PC-3 (cell line): ENCODE measurements around the gene TLE5. TPM values are rescaled to one million over a fixed set of nuclear protein-coding genes. Genes with fewer than 3 reads are reported as not detected.

Experiments
- ATAC-seq: fragments of 200-7000 bp; cut with Tn5 transposase; 2 replicates; pipeline ENCODE4 v1.9.1; 2020; ENCODE audit warnings: mild to moderate bottlenecking, moderate library complexity
- BruUV-seq: library from RNA; stranded (reverse); fragments of 400-500 nt; replicated peaks from 2 replicates; lab custom pipeline; 2021; lab: Mats Ljungman, UMichigan
- CTCF ChIA-PET: fragments of 300-600 bp; sonication (Branson Sonifier 250); formaldehyde crosslinking; loops from one replicate; lab custom pipeline; 2022; ENCODE audit warnings: antibody characterized with exemption; lab: Charles Lee
- POLR2A ChIA-PET: fragments of 300-600 bp; sonication (Branson Sonifier 250); formaldehyde crosslinking; loops from one replicate; lab custom pipeline; 2022; ENCODE audit warnings: antibody characterized with exemption; ENCODE audit not compliant: unreplicated experiment; lab: Charles Lee
- DNase-seq: peaks from one replicate; pipeline ENCODE4 v3.0.0-alpha.2; 2015
- H2AFZ ChIP-seq: fragments of 300-600 bp; sonication (generic); 2 replicates; pipeline ENCODE4 v1.6.0; 2016; ENCODE audit warnings: antibody characterized with exemption, low read length
- H3F3A ChIP-seq: fragments of 300-600 bp; sonication (generic); one replicate; pipeline ENCODE4 v1.6.0; 2017; ENCODE audit warnings: antibody characterized with exemption, low read length, control low read depth, mild to moderate bottlenecking; ENCODE audit not compliant: unreplicated experiment
- H3K27ac ChIP-seq: fragments of 300-600 bp; sonication (generic); 2 replicates; pipeline ENCODE4 v1.5.1; 2016; ENCODE audit warnings: mild to moderate bottlenecking, low read length
- H3K27me3 ChIP-seq: fragments of 300-600 bp; sonication (generic); 2 replicates; pipeline ENCODE4 v1.6.1; 2016; ENCODE audit warnings: low read length, mixed read lengths
- H3K36me3 ChIP-seq: fragments of 300-600 bp; sonication (generic); 2 replicates; pipeline ENCODE4 v1.6.1; 2016; ENCODE audit warnings: low read depth, mixed run types, low read length, mixed read lengths
- H3K4me1 ChIP-seq: fragments of 300-600 bp; sonication (generic); 2 replicates; pipeline ENCODE4 v1.5.1; 2016; ENCODE audit warnings: low read length; ENCODE audit not compliant: insufficient read depth
- H3K4me2 ChIP-seq: fragments of 300-600 bp; sonication (generic); 2 replicates; pipeline ENCODE4 v1.6.0; 2016; ENCODE audit warnings: low read length
- H3K4me3 ChIP-seq: fragments of 300-600 bp; sonication (generic); 2 replicates; pipeline ENCODE4 v1.5.1; 2016; ENCODE audit warnings: mild to moderate bottlenecking, low read length, mixed read lengths
- H3K79me2 ChIP-seq: fragments of 300-600 bp; sonication (generic); 2 replicates; pipeline ENCODE4 v1.6.1; 2017; ENCODE audit warnings: low read length, mixed read lengths
- H3K9ac ChIP-seq: fragments of 300-600 bp; sonication (generic); 2 replicates; pipeline ENCODE4 v1.6.0; 2016; ENCODE audit warnings: mild to moderate bottlenecking, low read length
- H3K9me2 ChIP-seq: fragments of 300-600 bp; sonication (generic); replicated peaks from 2 replicates; pipeline ENCODE4 v1.6.1; 2016; ENCODE audit warnings: mixed run types, low read length, mixed read lengths
- H3K9me3 ChIP-seq: fragments of 300-600 bp; sonication (generic); 2 replicates; pipeline ENCODE4 v1.6.1; 2016; ENCODE audit warnings: low read length, mixed read lengths
- H4K20me1 ChIP-seq: fragments of 300-600 bp; sonication (generic); 2 replicates; pipeline ENCODE4 v1.6.1; 2016; ENCODE audit warnings: low read length, mixed read lengths
- EZH2 ChIP-seq: fragments of 300-600 bp; sonication (generic); IDR thresholded peaks from one replicate; pipeline ENCODE4 v1.6.1; 2017; ENCODE audit warnings: antibody characterized with exemption, mild to moderate bottlenecking, low read length; ENCODE audit not compliant: unreplicated experiment
- EZH2phosphoT487 ChIP-seq: fragments of 300-600 bp; sonication (generic); IDR thresholded peaks from 2 replicates; pipeline ENCODE4 v1.6.1; 2018; ENCODE audit warnings: mild to moderate bottlenecking, antibody characterized with exemption, low read length, borderline replicate concordance
- intact Hi-C: fragments of 100-400 bp; cut with micrococcal nuclease; formaldehyde crosslinking; loops from 2 replicates; pipeline ENCODE4 v1.9.0; 2023
- total RNA-seq: library from RNA; depleted of rRNA; stranded (reverse); fragments of >200 nt; gene quantifications from 2 replicates; pipeline ENCODE4 v1.2.3, GENCODE V29; 2014
- TF ChIP-seq, protein P1 (sequence below): fragments of 300-600 bp; sonication (generic); conservative IDR thresholded peaks from 2 replicates; pipeline ENCODE4 v1.5.1; 2017; ENCODE audit warnings: antibody characterized with exemption, low read depth, mild to moderate bottlenecking, low read length

Gene TLE5
- total RNA-seq, 1 experiment from 2014 or later: 351 TPM

GRCh38 chr19:3010871-3011270 lies 51.4 kb downstream of the TLE5 start:
- ChIA-PET POLR2A (no interaction called here), CTCF (no interaction called here)
- BruUV-seq: no TSS peak

DNA sequence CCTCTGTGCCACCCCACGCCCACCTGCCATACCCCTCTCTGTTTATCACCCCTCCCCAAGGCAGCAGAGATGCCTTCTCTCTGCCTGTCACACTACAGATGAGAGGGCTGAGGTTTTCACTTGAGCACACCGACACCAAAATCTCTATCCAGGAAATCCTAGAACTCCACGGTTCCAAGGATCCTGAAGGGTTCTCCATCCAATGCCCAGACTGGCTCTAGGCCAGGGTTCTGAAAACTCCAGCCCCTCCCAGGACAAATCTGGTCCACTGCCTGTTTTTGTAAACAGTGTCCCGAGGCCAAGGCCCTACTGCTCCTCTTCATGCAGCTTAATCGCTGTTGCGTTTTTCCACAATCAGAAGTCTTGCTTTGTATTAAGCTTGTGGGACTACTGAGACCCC lies 53.3 kb downstream of the TLE5 start:
- ChIA-PET CTCF (no interaction called here), POLR2A (no interaction called here)
- ATAC-seq (no peak), DNase-seq (no peak)
- intact Hi-C loops: no loop called here
- H3K36me3 ChIP-seq: no peaks in the 10 kb centered on the region
- no peak overlapping the region for H3K9ac ChIP-seq
- no peak overlapping the region for H3K27ac ChIP-seq
- H3F3A ChIP-seq: no peaks in the 10 kb centered on the region
- H3K4me2 ChIP-seq: no peak overlapping the region
- no peaks in the 10 kb centered on the region for H3K79me2 ChIP-seq
- H3K9me2 ChIP-seq: no peaks in the 10 kb centered on the region
- H3K4me1 ChIP-seq: no peaks in the 10 kb centered on the region
- no peaks in the 10 kb centered on the region for H3K27me3 ChIP-seq
- H3K4me3 ChIP-seq: no peak overlapping the region
- no peak for TF ChIP-seq EZH2
- TF ChIP-seq, protein P1, sequence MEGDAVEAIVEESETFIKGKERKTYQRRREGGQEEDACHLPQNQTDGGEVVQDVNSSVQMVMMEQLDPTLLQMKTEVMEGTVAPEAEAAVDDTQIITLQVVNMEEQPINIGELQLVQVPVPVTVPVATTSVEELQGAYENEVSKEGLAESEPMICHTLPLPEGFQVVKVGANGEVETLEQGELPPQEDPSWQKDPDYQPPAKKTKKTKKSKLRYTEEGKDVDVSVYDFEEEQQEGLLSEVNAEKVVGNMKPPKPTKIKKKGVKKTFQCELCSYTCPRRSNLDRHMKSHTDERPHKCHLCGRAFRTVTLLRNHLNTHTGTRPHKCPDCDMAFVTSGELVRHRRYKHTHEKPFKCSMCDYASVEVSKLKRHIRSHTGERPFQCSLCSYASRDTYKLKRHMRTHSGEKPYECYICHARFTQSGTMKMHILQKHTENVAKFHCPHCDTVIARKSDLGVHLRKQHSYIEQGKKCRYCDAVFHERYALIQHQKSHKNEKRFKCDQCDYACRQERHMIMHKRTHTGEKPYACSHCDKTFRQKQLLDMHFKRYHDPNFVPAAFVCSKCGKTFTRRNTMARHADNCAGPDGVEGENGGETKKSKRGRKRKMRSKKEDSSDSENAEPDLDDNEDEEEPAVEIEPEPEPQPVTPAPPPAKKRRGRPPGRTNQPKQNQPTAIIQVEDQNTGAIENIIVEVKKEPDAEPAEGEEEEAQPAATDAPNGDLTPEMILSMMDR: no peak
- TF ChIP-seq EZH2phosphoT487: no peak
- H4K20me1 ChIP-seq: no peaks in the 10 kb centered on the region
- no TSS peak for BruUV-seq
- H2AFZ ChIP-seq: no peak overlapping the region
- no peaks in the 10 kb centered on the region for H3K9me3 ChIP-seq

More at GRCh38 chr19:3010871-3011270, 51.4 kb downstream of the TLE5 start:
- DNase-seq (no peak), ATAC-seq (no peak)
- Histone ChIP-seq H3K9me3 (no peaks in the 10 kb centered on the region), H3K4me3 (no peak overlapping the region), H4K20me1 (no peaks in the 10 kb centered on the region), H3K9me2 (no peaks in the 10 kb centered on the region), H3K4me1 (no peaks in the 10 kb centered on the region), H3K79me2 (no peaks in the 10 kb centered on the region), H3K36me3 (no peaks in the 10 kb centered on the region), H3K27me3 (no peaks in the 10 kb centered on the region), H3F3A (no peaks in the 10 kb centered on the region), H2AFZ (no peak overlapping the region), H3K9ac (no peak overlapping the region), H3K27ac (no peak overlapping the region), H3K4me2 (no peak overlapping the region)
- TF ChIP-seq EZH2phosphoT487 (no peak), EZH2 (no peak)
- TF ChIP-seq, protein P1: no peak
- intact Hi-C loops: no loop called here

DNA sequence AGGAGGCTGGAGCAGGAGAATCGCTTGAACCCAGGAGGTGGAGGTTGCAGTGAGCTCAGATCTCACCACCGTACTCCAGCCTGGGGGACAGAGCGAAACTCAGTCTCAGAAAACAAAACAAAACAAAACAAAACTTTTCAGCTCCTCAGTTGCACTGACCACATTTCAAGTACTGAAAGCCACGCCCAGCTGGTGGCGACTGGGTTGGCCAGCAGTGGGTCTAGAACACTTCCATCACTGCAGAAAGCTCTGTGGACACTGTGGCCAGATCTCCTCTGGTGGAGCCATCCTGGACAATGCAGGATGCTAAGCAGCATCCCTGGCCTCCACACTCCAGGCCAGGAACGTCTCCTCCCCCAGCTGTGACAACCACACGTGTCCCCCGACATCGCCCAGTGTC lies 54.3 kb downstream of the TLE5 start:
- Histone ChIP-seq H3K4me1 (no peaks in the 10 kb centered on the region), H3K27me3 (no peaks in the 10 kb centered on the region), H3K9me2 (no peaks in the 10 kb centered on the region), H2AFZ (no peak overlapping the region), H3K4me2 (no peak overlapping the region), H3K9ac (no peak overlapping the region), H4K20me1 (no peaks in the 10 kb centered on the region), H3K27ac (no peak overlapping the region), H3K79me2 (no peaks in the 10 kb centered on the region), H3K36me3 (no peaks in the 10 kb centered on the region), H3F3A (no peaks in the 10 kb centered on the region), H3K4me3 (no peak overlapping the region), H3K9me3 (no peaks in the 10 kb centered on the region)
- CTCF ChIA-PET: interaction anchor here (0.7 kb wide), 1 partner anchor 15 kb away, joined by 4 read pairs; no protein-coding TSS in a partner anchor
- POLR2A ChIA-PET: no interaction called here
- intact Hi-C loops: no loop called here
- DNase-seq: no peak
- ATAC-seq: no peak
- BruUV-seq: no TSS peak
- TF ChIP-seq, protein P1: no peak
- TF ChIP-seq EZH2phosphoT487: no peak
- no peak for TF ChIP-seq EZH2
